Hematopoietic multipotent progenitor cell treated with erythropoietin and hydrocortisone succinate and interleukin-3 and kit ligand, for 4 days (in vitro differentiated cells): ENCODE data around the gene S100A3.

ENCODE experiments used
- DNase-seq: peaks from one replicate; pipeline ENCODE4 v3.0.0-alpha.2; 2015

The S100A3 gene

GRCh38 chr1:153547560-153548551 is 1.2 kb downstream of the S100A3 start:
- DNase-seq = peak; percentile 72

DNA sequence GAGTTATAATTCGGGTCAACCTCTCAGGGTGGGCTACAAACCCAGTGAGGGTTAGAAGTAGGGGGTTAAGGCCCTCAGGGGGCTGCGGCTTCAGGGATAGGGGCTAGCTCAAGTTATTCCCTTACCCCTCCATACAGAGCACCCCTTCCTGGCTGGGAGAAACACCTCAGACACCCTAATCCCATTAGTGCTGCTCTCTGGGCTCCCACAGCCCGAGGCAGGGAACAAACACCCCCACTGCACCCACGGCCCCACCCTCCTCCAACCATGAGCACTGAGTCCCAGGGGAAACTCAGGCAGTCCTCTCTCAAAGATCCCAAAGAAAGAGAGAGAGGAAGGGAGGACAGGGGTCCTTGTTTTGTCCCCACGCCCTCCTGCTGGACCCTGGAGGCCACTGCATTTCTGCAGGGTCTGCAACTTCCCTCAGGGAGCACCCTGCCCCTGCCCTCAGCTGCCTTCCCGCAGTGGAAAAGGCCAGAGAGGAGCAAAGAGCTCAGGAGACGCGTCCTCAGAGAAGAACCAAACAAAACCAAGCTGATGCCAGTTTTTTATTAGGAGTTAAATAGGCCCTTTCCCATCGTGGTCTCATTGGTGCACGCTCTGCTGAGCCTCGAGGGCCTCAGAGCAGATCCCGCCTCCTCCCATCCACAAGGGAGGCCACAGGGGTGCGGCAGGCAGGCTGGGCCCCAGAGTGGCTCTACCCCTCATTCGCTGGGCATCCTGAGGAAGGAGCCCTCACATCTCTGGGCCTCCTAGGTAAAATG is 2.1 kb downstream of the S100A3 start:
- DNase-seq = peak; percentile 71

DNA sequence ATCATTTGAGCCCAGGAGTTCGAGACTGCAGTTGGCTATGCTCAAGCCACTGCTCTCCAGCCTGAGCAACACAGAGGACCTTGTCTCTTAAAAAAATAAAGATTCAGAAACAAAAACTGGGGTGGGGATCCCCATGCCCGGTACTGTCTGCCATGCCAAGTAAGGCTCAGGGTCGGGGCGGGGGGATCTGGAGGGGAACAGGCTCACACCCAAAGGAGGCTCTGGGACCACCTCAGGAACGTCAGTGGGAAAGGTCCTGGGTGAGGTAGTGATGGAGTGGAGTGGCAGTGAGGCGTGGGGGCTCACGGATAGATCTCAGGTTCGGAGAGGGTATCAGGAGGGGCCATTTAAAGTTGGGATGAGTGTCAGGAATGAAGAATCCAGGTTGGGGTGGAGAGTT is 2.7 kb downstream of the S100A3 start:
- DNase-seq = no peak

- peak; percentile 99 for DNase-seq
These were observed 3.7 kb downstream of the S100A3 start, which contains the start of gene S100A4 for GRCh38 chr1:153545067-153546055. Gene S100A4, minus strand, starts transcription at chr1:153545806. Its CDS starts 1,012 bp downstream, at chr1:153544794.

DNA sequence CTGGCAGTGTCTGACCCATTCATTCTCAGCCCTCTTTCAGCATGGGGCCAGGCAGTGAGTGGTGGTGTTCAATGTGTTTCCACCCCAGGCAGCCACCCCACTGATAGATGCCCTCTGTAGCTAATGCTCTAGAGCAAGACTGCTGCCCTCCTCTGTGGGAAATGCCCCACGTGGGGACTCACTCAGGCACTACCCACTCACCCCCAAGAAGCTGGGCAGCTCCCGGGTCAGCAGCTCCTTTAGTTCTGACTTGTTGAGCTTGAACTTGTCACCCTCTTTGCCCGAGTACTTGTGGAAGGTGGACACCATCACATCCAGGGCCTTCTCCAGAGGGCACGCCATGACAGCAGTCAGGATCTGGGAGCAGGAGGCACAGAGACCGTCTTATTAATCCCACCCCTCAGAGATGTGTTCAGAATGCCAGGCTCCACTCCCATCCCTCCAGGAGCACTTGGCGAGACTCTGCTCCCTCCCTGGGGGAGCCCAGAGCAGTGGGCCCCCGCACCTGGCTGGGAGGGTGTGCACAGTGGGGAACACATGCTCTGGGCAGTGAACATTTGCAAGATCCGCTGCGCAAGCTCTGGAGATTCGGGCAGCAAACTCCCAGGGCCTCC is 4.5 kb downstream of the S100A3 start:
- DNase-seq = no peak

- DNase-seq = no peak
These were observed 5.3 kb downstream of the S100A3 start for GRCh38 chr1:153543736-153544135.

- no peak for DNase-seq
These were observed 5.9 kb downstream of the S100A3 start for GRCh38 chr1:153542956-153543711.

- DNase-seq = no peak
These were observed 7.1 kb downstream of the S100A3 start for GRCh38 chr1:153541641-153542590.

GRCh38 chr1:153540394-153541361 is 8.4 kb downstream of the S100A3 start, which contains the start of gene S100A5:
Gene S100A5, minus strand, starts transcription at chr1:153540934. Its CDS starts 743 bp downstream, at chr1:153540191.
- DNase-seq = peak; percentile 79

DNA sequence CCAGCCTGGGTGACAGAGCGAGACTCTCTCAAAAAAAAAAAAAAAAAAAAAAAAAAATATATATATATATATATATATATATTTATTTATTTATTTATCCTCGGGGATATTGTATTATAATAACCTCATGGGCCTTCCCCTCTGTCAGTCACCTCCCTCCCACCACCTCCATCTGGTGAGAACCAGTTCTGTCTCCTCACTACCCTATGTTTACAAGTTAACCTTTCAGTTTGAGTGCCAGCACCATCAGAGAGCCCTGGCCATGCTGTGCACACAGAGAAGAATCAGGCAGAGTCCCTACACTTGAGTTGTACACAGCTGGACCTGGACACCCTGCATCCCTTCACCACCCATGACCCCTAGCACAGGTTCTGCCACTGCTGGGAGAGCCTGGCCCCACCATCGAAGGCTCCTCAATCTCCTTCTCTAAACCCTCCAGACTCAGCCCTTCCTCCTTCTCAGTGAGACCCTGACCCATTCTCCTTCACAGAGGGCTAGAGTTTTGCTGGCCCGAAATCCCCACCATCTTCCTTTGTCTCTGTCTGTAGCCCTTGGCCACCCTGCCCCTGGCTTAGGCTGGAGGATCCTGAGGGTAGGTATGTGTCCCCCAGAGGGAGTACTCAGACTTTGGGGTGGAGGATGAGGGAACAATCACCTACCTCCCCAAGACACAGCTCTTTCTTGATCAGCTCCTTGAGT is 9.5 kb downstream of the S100A3 start:
- no peak for DNase-seq

- DNase-seq = peak; percentile 46
These were observed 10.7 kb downstream of the S100A3 start for GRCh38 chr1:153538315-153538821.

DNA sequence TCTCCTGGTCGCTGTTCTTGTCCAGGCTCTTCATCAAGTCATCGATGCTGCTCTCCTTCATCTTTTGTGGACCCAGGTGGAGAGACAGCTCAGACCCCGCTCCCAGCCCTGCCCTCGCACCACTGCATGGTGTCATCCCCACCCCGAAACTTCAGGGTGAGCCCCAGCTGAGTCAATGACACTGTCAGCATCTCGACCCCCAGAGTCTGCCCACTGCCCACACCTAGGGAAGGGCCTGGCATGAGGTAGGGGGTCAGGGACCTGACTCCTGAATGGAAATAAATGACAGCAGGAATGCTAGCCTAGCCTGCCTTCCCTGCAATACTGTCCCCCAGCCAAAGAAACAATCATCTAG is 11.7 kb downstream of the S100A3 start:
- DNase-seq = no peak

GRCh38 chr1:153536671-153537375 is 12.2 kb downstream of the S100A3 start:
- DNase-seq = no peak

- DNase-seq = peak; percentile 97
These were observed 12.9 kb downstream of the S100A3 start for GRCh38 chr1:153536012-153536670.

DNA sequence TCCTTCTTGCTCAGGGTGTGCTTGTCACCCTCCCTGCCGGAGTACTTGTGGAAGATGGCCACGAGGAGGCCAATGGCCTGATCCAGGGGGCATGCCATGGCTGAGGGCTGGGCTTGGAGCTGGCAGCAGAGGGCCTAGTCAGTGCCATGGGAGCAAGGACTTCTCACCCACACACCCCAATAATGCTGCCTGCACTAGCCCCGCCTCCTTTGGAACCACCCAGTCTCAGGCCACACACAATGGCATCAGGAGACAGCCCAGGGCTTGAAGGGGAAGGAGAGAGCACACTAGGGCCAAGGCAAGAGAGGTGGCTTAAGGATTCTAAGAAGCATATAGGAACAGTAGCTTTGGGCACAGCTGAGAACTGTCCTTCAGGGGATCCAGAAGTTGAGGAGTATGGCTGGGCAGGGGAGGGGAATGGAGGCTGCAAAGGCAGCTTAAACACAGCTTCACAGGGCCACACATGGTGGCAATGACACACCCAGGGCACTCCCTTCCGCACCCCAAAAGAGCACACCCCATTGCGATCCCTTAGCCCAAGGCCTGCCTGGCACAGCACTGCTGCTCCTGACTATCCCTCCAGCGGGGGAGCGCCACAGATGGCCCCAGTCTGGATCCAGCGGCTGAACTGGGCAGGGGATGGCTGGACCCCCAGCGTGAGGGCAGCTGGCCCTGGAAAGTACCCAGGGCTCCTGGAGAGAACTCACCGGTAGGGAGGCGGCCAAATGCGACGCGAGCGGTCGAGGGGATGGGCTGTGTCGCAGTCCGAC is 13.6 kb downstream of the S100A3 start, which contains the start of gene S100A6:
S100A6 (minus strand) TSS at position 750 of the 770 bp plus-strand sequence; CDS start at position 98, 652 bp downstream.
- DNase-seq = peak; percentile 86

GRCh38 chr1:153534925-153535241 is 14.2 kb downstream of the S100A3 start:
- no peak for DNase-seq
